ENCODE results near the gene SOX6.
"Not testable (repeated sequence)": the region's sequence is repeated elsewhere in the genome, so short reads cannot be mapped to it uniquely, and the experiment has no call there.

Gene SOX6

GRCh38 chr11:15943418-15944197 lies 412.7 kb downstream of the SOX6 start:
- DNase-seq: no peak

GRCh38 chr11:15942936-15943335 lies 413.4 kb downstream of the SOX6 start:
- no peak for DNase-seq

- no peak for DNase-seq
Measured at GRCh38 chr11:15942126-15942525, 414.2 kb downstream of the SOX6 start.

- DNase-seq: no peak
Measured at GRCh38 chr11:15941206-15941770, 415.1 kb downstream of the SOX6 start.

- DNase-seq: no peak
Measured at GRCh38 chr11:15940462-15941205, 415.7 kb downstream of the SOX6 start.

GRCh38 chr11:15938983-15939382 lies 417.4 kb downstream of the SOX6 start:
- DNase-seq: no peak

- DNase-seq: no peak
Measured at GRCh38 chr11:15938121-15938611, 418.2 kb downstream of the SOX6 start.

GRCh38 chr11:15937601-15938120 lies 418.7 kb downstream of the SOX6 start:
- no peak for DNase-seq

- no peak for DNase-seq
Measured at GRCh38 chr11:15936011-15936410, 420.3 kb downstream of the SOX6 start.

- no peak for DNase-seq
Measured at GRCh38 chr11:15935373-15935772, 421.0 kb downstream of the SOX6 start.

- DNase-seq: no peak
Measured at GRCh38 chr11:15933886-15934625, 422.3 kb downstream of the SOX6 start.

GRCh38 chr11:15932417-15932816 lies 423.9 kb downstream of the SOX6 start:
- no peak for DNase-seq

GRCh38 chr11:15931497-15931896 lies 424.8 kb downstream of the SOX6 start:
- no peak for DNase-seq

- DNase-seq: no peak
Measured at GRCh38 chr11:15930442-15931025, 425.8 kb downstream of the SOX6 start.

GRCh38 chr11:15929371-15929901 lies 426.9 kb downstream of the SOX6 start:
- DNase-seq: no peak

GRCh38 chr11:15927864-15928217 lies 428.5 kb downstream of the SOX6 start:
- DNase-seq: no peak

- no peak for DNase-seq
Measured at GRCh38 chr11:15927196-15927863, 429.0 kb downstream of the SOX6 start.

GRCh38 chr11:15926071-15926470 lies 430.3 kb downstream of the SOX6 start:
- DNase-seq: no peak

GRCh38 chr11:15923183-15923582 lies 433.2 kb downstream of the SOX6 start:
- no peak for DNase-seq

- not testable (repeated sequence) for DNase-seq
Measured at GRCh38 chr11:15922745-15923144, 433.6 kb downstream of the SOX6 start.

- no peak for DNase-seq
Measured at GRCh38 chr11:15920856-15921629, 435.3 kb downstream of the SOX6 start.
